ENCODE measurements around the gene NAPB. TPM values are rescaled to one million over a fixed set of nuclear protein-coding genes. Genes with fewer than 3 reads are reported as not detected.

Gene NAPB
- total and polyA plus RNA-seq, 2 of the 8 experiments (the other 6 are each of a cell fraction or from before 2014, with no cell fraction given): 6.2 to 12.3 TPM

- no peak overlapping the region for H3K4me2 ChIP-seq (ENCODE audit: insufficient read depth in 1 of 2, low read depth in 2 of 2, low read length in 2 of 2)
- H3K4me1 ChIP-seq (replicated peaks in 1 of 4; ENCODE audit: control insufficient read depth in 3 of 4, insufficient read depth in 4 of 4, low read length in 3 of 4): no peaks in the 10 kb centered on the region
- H2AK5ac ChIP-seq (ENCODE audit: low read depth, low read length): no peak overlapping the region
- H3K4ac ChIP-seq (replicated peaks; ENCODE audit: insufficient read length, low read depth, low read length): no peak overlapping the region
- H3K79me2 ChIP-seq (ENCODE audit: control insufficient read depth in 1 of 2, insufficient read depth in 2 of 2, low read length in 2 of 2): no peaks in the 10 kb centered on the region
- peaks cover 0 to 8% of the 10 kb centered on the region in 2 experiments for H4K20me1 ChIP-seq (replicated peaks in 1 of 2; ENCODE audit: control insufficient read depth in 1 of 2, insufficient read depth in 2 of 2, low read length in 2 of 2)
- no peak overlapping the region for H4K8ac ChIP-seq (ENCODE audit: extremely low read depth, insufficient read depth, low read length)
- no peak overlapping the region for H3K4me3 ChIP-seq (ENCODE audit: extremely low read depth in 1 of 4, insufficient read depth in 2 of 4, low read depth in 3 of 4, low read length in 4 of 4)
- H2BK15ac ChIP-seq (ENCODE audit: low read length): no peak overlapping the region
- no peak overlapping the region for H2BK20ac ChIP-seq (ENCODE audit: low read length)
- no peak overlapping the region for H3K56ac ChIP-seq (replicated peaks; ENCODE audit: insufficient read length, low read depth, low read length)
- DNase-seq (ENCODE audit: low read depth in 1 of 2, low spot score in 2 of 2): no peak
- no peaks in the 10 kb centered on the region; a peak in 1 of 7 replicates for H3K27me3 ChIP-seq (replicated peaks in 1 of 4; ENCODE audit: control insufficient read depth in 3 of 4, extremely low read depth in 1 of 4, insufficient read depth in 3 of 4, low read length in 3 of 4)
- H2BK12ac ChIP-seq (ENCODE audit: low read depth, low read length): no peak overlapping the region
- no peak overlapping the region for H3K27ac ChIP-seq (ENCODE audit: low read depth, low read length)
- no peak overlapping the region for H3K14ac ChIP-seq (ENCODE audit: insufficient read length)
- peaks cover 9 to 62% (median 38%) of the 10 kb centered on the region in 4 experiments for H3K36me3 ChIP-seq (ENCODE audit: control insufficient read depth in 2 of 4, insufficient read depth in 4 of 4, low read length in 3 of 4)
- ChIA-PET CTCF (ENCODE audit: partially characterized antibody) (interaction anchor here (0.7 to 1.1 kb wide), 2 partner anchors 9 to 17 kb away, joined by 3 read pairs; no protein-coding TSS in a partner anchor), POLR2A (ENCODE audit: partially characterized antibody) (interaction anchor here (0.6 to 0.8 kb wide), 2 partner anchors 9 to 13 kb away, joined by 3 read pairs; no protein-coding TSS in a partner anchor)
- H4K91ac ChIP-seq (replicated peaks; ENCODE audit: insufficient read length, low read length): no peak overlapping the region
- no peak overlapping the region for H2BK120ac ChIP-seq (replicated peaks; ENCODE audit: low read depth, low read length)
- H2AFZ ChIP-seq (ENCODE audit: low read length): no peak overlapping the region
- H2BK5ac ChIP-seq (ENCODE audit: low read depth, low read length): no peak overlapping the region
- H3K18ac ChIP-seq (ENCODE audit: extremely low read depth, low read length): no peak overlapping the region
- no peak for FAIRE-seq
- H3K9ac ChIP-seq (replicated peaks in 1 of 4; ENCODE audit: extremely low read depth in 1 of 4, low read depth in 3 of 4, low read length in 3 of 4): no peak overlapping the region
- no peak overlapping the region for H3K23ac ChIP-seq (ENCODE audit: insufficient read length)
- 96% methylated on average over 5 of the region's 5 CpGs; no CpG with 5 or more reads in 1 of the 2 experiments for WGBS, 2 experiments (ENCODE audit: extremely low coverage in 1 of 2, insufficient coverage in 1 of 2, insufficient read length in 1 of 2, insufficient replicate concordance in 2 of 2, low coverage in 1 of 2, low lambda C conversion rate in 2 of 2, missing lambda C conversion rate in 1 of 2)
- TF ChIP-seq RNF2 (IDR thresholded peaks at IDR 0.05; ENCODE audit: borderline replicate concordance, low read depth, low read length, missing control alignments, poor library complexity, severe bottlenecking) (no peak), FOSL1 (IDR thresholded peaks at IDR 0.05; ENCODE audit: insufficient read depth, low read depth, low read length) (no peak), TCF12 (IDR thresholded peaks at IDR 0.05; ENCODE audit: low read depth, low read length) (no peak)
- H3K79me1 ChIP-seq (ENCODE audit: low read depth, low read length): no peaks in the 10 kb centered on the region; the same call in 1 of the 2 replicates
- H3K23me2 ChIP-seq (ENCODE audit: low read depth, low read length): no peaks in the 10 kb centered on the region
- no peak overlapping the region for H4K5ac ChIP-seq (ENCODE audit: insufficient read length, low read depth, low read length)
- no peaks in the 10 kb centered on the region for H3K9me3 ChIP-seq (ENCODE audit: insufficient read depth in 2 of 2, low read depth in 1 of 2, low read length in 1 of 2)
Observed at GRCh38 chr20:23375827-23376226, 45.5 kb downstream of the NAPB start.
